Measurements from ENCODE around the gene P2RY14.

P2RY14 gene

DNA sequence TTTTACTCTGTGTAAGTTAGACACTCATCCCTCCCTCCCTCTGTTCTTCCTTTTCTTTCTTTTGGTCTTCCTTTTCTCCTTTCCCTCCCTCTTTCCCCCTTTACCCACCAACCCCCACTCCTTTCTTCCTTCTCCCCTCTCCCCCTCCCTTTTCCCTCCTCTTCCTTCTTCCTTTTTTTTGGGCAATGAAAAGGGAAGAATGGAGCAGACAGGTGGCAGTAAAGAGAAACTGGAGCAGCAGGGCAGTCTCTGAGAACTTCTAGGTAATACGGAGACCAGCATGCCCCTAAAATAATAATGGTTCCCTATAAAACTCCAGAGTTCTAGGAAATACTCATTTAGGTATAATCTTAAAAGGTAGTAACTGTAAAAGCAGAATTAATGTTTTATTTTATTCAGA is 63.9 kb downstream of the P2RY14 start:
- H3K27ac ChIP-seq (ENCODE audit: low read depth, low read length) = no peak overlapping the region
- peaks cover 12% of the 10 kb centered on the region for H3K4me1 ChIP-seq (ENCODE audit: insufficient read depth, low read length)
- no peak overlapping the region for H3K9ac ChIP-seq (ENCODE audit: low read depth, low read length)
- no peaks in the 10 kb centered on the region for H3K36me3 ChIP-seq (ENCODE audit: insufficient read depth, low read length)
- WGBS = 71% methylated on average over 1 of the region's 1 CpG
- H3K9me3 ChIP-seq (ENCODE audit: insufficient read depth, low read depth, low read length) = no peaks in the 10 kb centered on the region
- H3K4me3 ChIP-seq (ENCODE audit: low read length) = no peak overlapping the region
- H3K27me3 ChIP-seq (ENCODE audit: insufficient read depth, low read length) = no peaks in the 10 kb centered on the region

DNA sequence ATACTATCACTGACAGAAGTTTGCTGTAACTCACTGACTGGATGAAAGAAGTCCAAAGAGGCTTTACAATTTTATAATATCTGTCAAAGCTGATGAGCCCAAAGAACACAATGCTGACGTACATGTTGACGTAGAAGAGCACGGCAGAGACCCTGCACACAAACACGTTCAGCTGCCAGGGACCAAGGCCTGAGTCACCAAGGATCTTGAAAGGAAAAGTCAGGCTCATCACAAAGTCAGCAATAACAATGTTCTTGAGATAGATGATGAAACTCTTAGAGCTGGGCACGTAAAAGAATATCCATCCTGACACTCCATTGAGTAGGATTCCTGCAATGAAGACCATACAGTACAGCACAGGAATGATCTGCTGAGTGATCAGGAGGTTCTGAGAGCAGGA is 64.5 kb downstream of the P2RY14 start:
- H3K9ac ChIP-seq (ENCODE audit: low read depth, low read length) = no peak overlapping the region
- H3K27ac ChIP-seq (ENCODE audit: low read depth, low read length) = no peak overlapping the region
- H3K27me3 ChIP-seq (ENCODE audit: insufficient read depth, low read length) = no peaks in the 10 kb centered on the region
- no peaks in the 10 kb centered on the region for H3K9me3 ChIP-seq (ENCODE audit: insufficient read depth, low read depth, low read length)
- no peak overlapping the region for H3K4me3 ChIP-seq (ENCODE audit: low read length)
- H3K36me3 ChIP-seq (ENCODE audit: insufficient read depth, low read length) = no peaks in the 10 kb centered on the region
- 98% methylated on average over 5 of the region's 5 CpGs for WGBS
- peaks cover 12% of the 10 kb centered on the region for H3K4me1 ChIP-seq (ENCODE audit: insufficient read depth, low read length)

DNA sequence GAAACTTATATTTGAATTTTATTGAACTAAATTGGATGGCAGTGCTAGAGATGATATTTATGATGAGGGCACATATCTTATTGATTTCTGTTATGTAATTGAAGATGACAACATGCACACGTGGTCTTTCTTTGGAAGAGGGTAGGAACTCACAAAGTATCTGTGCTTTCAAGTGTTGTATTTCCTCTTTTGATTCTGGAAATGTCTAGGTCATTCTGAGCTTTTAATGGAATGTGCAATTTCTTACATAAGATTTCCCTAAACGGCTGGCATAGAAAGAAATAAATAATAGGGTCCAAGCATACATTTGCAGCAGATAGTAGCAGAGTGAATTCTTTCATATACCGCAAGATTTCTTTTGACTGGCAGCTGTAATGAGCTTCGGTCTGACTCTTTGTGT is 65.2 kb downstream of the P2RY14 start:
- H3K27ac ChIP-seq (ENCODE audit: low read depth, low read length) = no peak overlapping the region
- no peaks in the 10 kb centered on the region for H3K27me3 ChIP-seq (ENCODE audit: insufficient read depth, low read length)
- 94% methylated on average over 4 of the region's 4 CpGs for WGBS
- no peak overlapping the region for H3K9ac ChIP-seq (ENCODE audit: low read depth, low read length)
- no peaks in the 10 kb centered on the region for H3K9me3 ChIP-seq (ENCODE audit: insufficient read depth, low read depth, low read length)
- H3K4me3 ChIP-seq (ENCODE audit: low read length) = no peak overlapping the region
- H3K4me1 ChIP-seq (ENCODE audit: insufficient read depth, low read length) = peaks cover 12% of the 10 kb centered on the region
- no peaks in the 10 kb centered on the region for H3K36me3 ChIP-seq (ENCODE audit: insufficient read depth, low read length)

DNA sequence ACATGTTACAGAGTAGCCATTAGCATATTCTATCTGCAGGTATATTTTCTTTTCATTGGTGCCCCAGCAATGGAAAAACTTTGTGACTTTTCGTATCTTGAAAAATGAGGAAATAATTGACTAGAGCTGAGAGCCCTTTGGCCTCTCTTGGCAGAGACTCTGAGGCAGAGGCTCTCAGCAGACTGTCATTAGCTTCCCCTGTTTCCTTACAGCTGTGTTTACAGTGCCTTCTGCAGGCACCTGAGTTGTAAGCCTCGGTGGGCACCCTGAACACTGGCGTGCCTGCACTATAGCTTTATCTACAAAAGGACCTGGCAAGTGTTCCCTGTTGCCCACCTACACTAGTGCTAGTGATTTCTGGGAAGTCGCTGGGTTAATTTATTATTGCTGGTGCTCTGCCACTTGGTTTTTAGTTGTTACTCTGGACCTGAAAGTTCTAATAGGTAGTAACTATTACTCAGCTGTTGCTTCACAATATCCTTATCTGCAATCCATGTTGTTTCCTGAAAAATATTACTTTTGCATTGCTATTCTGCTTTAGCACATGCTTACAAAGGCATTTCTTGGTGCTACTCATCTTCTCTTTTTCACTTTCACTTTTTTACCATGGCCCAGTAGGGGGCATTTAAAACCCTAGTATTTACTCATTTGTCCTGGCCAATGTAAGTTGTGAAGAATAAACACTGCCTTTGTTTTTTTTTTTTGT is 67.5 kb downstream of the P2RY14 start:
- no peaks in the 10 kb centered on the region for H3K27me3 ChIP-seq (ENCODE audit: insufficient read depth, low read length)
- H3K9ac ChIP-seq (ENCODE audit: low read depth, low read length) = no peak overlapping the region
- H3K4me3 ChIP-seq (ENCODE audit: low read length) = no peak overlapping the region
- no peaks in the 10 kb centered on the region for H3K36me3 ChIP-seq (ENCODE audit: insufficient read depth, low read length)
- H3K27ac ChIP-seq (ENCODE audit: low read depth, low read length) = no peak overlapping the region
- no peaks in the 10 kb centered on the region for H3K9me3 ChIP-seq (ENCODE audit: insufficient read depth, low read depth, low read length)
- peaks cover 12% of the 10 kb centered on the region for H3K4me1 ChIP-seq (ENCODE audit: insufficient read depth, low read length)
- WGBS = 93% methylated on average over 4 of the region's 4 CpGs

DNA sequence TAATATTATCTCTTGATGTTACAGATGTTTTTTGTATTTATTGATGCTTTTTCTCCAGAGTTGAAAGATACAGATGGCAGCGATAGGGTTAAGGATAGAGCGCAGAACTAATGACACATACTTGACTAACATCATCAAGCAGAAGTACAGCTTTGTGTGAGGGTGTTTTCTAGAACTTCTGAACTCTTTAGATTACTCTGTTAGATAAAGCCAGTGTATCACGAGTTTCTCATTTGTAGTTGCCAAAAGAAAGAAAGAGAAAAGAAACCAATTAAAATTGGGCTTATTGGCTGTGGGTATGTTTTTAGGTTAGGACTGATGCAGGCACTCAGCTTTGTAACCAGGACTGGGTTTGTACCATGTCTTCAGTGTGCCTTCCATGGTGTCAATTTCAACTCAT is 68.7 kb downstream of the P2RY14 start:
- 100% methylated on average over 1 of the region's 3 CpGs for WGBS
- H3K27ac ChIP-seq (ENCODE audit: low read depth, low read length) = no peak overlapping the region
- no peaks in the 10 kb centered on the region for H3K36me3 ChIP-seq (ENCODE audit: insufficient read depth, low read length)
- no peaks in the 10 kb centered on the region for H3K27me3 ChIP-seq (ENCODE audit: insufficient read depth, low read length)
- H3K9me3 ChIP-seq (ENCODE audit: insufficient read depth, low read depth, low read length) = no peaks in the 10 kb centered on the region
- peaks cover 8% of the 10 kb centered on the region for H3K4me1 ChIP-seq (ENCODE audit: insufficient read depth, low read length)
- H3K9ac ChIP-seq (ENCODE audit: low read depth, low read length) = no peak overlapping the region
- no peak overlapping the region for H3K4me3 ChIP-seq (ENCODE audit: low read length)

DNA sequence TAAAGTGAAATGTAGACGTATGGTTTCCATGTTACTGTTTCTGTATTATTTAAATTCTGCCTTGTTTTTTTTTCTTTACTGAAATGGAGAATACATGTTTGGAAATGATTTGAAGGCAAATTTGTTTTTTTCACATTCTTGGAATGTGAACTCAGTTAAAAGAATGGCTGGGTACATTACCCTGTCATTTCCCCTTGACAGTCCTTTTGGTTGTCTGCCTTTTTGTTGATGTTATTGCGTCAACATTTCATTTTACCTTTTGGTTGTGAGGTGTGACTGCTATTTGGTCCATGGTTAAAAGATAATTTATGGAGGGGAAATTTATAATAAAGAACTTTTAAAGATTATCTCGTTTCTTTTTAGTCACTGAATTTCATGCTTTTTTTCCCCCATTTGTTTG is 72.1 kb downstream of the P2RY14 start:
- no peak overlapping the region for H3K4me3 ChIP-seq (ENCODE audit: low read length)
- H3K9ac ChIP-seq (ENCODE audit: low read depth, low read length) = no peak overlapping the region
- 90% methylated on average over 2 of the region's 3 CpGs for WGBS
- no peak overlapping the region for H3K27ac ChIP-seq (ENCODE audit: low read depth, low read length)
- peaks cover 5% of the 10 kb centered on the region for H3K4me1 ChIP-seq (ENCODE audit: insufficient read depth, low read length)
- H3K9me3 ChIP-seq (ENCODE audit: insufficient read depth, low read depth, low read length) = no peaks in the 10 kb centered on the region
- H3K27me3 ChIP-seq (ENCODE audit: insufficient read depth, low read length) = no peaks in the 10 kb centered on the region
- no peaks in the 10 kb centered on the region for H3K36me3 ChIP-seq (ENCODE audit: insufficient read depth, low read length)

- Histone ChIP-seq H3K9me3 (ENCODE audit: insufficient read depth, low read depth, low read length) (no peaks in the 10 kb centered on the region), H3K27me3 (ENCODE audit: insufficient read depth, low read length) (no peaks in the 10 kb centered on the region), H3K9ac (ENCODE audit: low read depth, low read length) (no peak overlapping the region), H3K27ac (ENCODE audit: low read depth, low read length) (no peak overlapping the region), H3K4me3 (ENCODE audit: low read length) (no peak overlapping the region), H3K4me1 (ENCODE audit: insufficient read depth, low read length) (no peaks in the 10 kb centered on the region), H3K36me3 (ENCODE audit: insufficient read depth, low read length) (no peaks in the 10 kb centered on the region)
- WGBS = 92% methylated on average over 6 of the region's 6 CpGs
Measured at GRCh38 chr3:151205482-151205881, 72.9 kb downstream of the P2RY14 start.

DNA sequence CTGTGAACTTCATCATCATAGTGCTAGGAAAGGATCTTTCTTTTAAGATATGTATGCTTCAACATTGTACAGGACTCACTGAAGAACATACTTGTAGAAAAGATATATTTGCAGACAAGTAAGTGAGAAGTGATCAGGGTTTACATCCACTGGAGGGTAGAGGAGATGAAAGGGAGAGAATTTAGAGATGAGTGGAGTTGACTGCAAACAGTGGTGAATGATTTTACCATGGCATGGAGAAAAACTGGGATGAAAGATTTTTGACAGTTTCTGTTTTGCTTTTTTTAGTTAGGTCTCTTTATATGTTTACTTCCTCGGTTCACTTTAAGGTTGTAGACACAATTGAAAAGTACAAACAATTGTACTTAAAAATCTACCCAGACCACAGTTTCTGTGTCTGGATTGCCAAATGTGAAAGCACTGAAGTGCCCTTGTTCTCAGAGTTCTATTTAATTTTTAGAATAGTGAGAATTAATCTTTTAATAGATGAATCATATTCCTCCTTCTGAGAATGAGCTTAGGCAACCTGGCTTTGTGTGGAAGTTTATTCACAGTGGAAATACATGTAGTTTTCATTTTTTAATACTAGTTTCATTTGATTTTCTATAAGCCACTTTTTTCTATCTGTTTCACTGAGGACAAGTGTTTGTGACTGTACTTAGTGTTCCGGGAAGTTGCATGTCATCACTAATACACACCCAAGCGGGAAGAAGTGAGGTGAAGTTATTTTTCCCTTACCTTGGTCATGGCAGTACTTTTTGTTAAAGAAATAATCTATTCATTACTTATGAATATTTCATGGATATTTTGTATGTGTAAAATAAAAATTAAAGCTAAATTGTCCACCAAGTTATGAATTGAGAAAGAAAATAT is 73.6 kb downstream of the P2RY14 start:
- WGBS = 100% methylated on average over 1 of the region's 3 CpGs
- no peaks in the 10 kb centered on the region for H3K9me3 ChIP-seq (ENCODE audit: insufficient read depth, low read depth, low read length)
- H3K27me3 ChIP-seq (ENCODE audit: insufficient read depth, low read length) = no peaks in the 10 kb centered on the region
- no peaks in the 10 kb centered on the region for H3K36me3 ChIP-seq (ENCODE audit: insufficient read depth, low read length)
- H3K9ac ChIP-seq (ENCODE audit: low read depth, low read length) = no peak overlapping the region
- no peaks in the 10 kb centered on the region for H3K4me1 ChIP-seq (ENCODE audit: insufficient read depth, low read length)
- H3K27ac ChIP-seq (ENCODE audit: low read depth, low read length) = no peak overlapping the region
- H3K4me3 ChIP-seq (ENCODE audit: low read length) = no peak overlapping the region

DNA sequence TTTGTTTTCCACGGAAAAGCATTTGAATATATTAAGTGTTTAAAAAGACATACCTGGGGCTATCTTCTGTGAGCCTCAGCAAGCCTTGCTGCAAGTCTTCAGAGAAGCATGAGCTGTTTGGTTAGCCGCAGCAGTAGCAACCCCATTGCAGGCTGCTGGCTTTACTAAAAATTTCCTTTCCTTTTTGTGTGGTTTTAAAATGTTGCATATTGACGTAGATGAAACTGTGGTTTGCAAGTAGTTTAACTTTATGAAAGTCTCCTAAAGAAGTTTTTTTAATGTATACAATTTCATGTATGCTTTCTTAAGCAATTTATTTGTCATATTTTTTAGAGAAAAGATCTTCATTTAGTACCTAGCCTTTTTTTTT is 75.3 kb downstream of the P2RY14 start, which contains the start of gene GPR171:
Gene GPR171, minus strand, starts transcription at position 166 of the 370 bp plus-strand sequence. CDS start 3,830 bp downstream, outside the sequence.
- H3K4me3 ChIP-seq (ENCODE audit: low read length) = no peak within 1 kb of the TSS
- no peaks in the 10 kb centered on the region for H3K4me1 ChIP-seq (ENCODE audit: insufficient read depth, low read length)
- 98% methylated on average over 2 of the region's 3 CpGs for WGBS
- H3K9me3 ChIP-seq (ENCODE audit: insufficient read depth, low read depth, low read length) = no peaks in the 10 kb centered on the region
- no peaks in the 10 kb centered on the region for H3K27me3 ChIP-seq (ENCODE audit: insufficient read depth, low read length)
- no peaks in the 10 kb centered on the region; the same call in 1 of the 2 replicates for H3K36me3 ChIP-seq (ENCODE audit: insufficient read depth, low read length)
- H3K27ac ChIP-seq (ENCODE audit: low read depth, low read length) = no peak within 1 kb of the TSS
- H3K9ac ChIP-seq (ENCODE audit: low read depth, low read length) = no peak within 1 kb of the TSS

DNA sequence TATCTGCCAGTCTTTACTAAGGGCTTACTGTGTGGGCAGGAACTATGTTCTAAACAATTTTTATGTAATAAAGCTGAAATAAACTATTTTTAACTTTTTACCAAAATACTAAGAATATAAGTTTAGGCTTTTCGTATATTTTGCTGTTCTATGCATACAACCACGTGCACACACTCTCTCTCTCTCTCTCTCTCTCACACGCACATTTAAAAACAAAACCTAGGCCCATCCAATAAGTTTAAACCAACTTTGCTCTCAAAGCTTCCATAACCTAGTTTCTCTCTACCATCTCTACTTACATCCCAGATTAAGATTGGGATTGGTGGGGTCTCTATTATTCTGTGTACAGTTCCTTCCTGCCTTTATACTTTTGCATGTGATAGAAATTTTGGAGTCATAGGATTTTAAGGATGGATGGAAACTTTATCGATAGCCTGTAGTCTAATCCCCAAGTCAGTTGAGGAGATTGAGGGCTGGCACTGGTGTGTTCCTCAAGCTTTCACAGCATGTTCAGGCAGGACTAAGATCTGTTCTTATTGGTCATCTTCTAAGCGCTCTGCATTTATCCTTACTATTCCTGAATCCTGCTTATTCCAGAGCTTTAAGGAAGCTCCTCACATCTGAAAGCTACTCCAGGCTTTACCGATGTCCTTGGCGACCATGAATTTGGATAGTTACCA is 77.2 kb downstream of the P2RY14 start:
- Histone ChIP-seq H3K4me1 (ENCODE audit: insufficient read depth, low read length) (no peaks in the 10 kb centered on the region), H3K9me3 (ENCODE audit: insufficient read depth, low read depth, low read length) (no peaks in the 10 kb centered on the region), H3K27ac (ENCODE audit: low read depth, low read length) (no peak overlapping the region), H3K9ac (ENCODE audit: low read depth, low read length) (no peak overlapping the region), H3K4me3 (ENCODE audit: low read length) (no peak overlapping the region), H3K27me3 (ENCODE audit: insufficient read depth, low read length) (no peaks in the 10 kb centered on the region), H3K36me3 (ENCODE audit: insufficient read depth, low read length) (no peaks in the 10 kb centered on the region; the same call in 1 of the 2 replicates)
- 96% methylated on average over 7 of the region's 7 CpGs for WGBS

GRCh38 chr3:151200586-151200985 is 77.8 kb downstream of the P2RY14 start:
- Histone ChIP-seq H3K9me3 (ENCODE audit: insufficient read depth, low read depth, low read length) (no peaks in the 10 kb centered on the region), H3K9ac (ENCODE audit: low read depth, low read length) (no peak overlapping the region), H3K36me3 (ENCODE audit: insufficient read depth, low read length) (no peaks in the 10 kb centered on the region; the same call in 1 of the 2 replicates), H3K27me3 (ENCODE audit: insufficient read depth, low read length) (no peaks in the 10 kb centered on the region), H3K4me3 (ENCODE audit: low read length) (no peak overlapping the region), H3K4me1 (ENCODE audit: insufficient read depth, low read length) (no peaks in the 10 kb centered on the region), H3K27ac (ENCODE audit: low read depth, low read length) (no peak overlapping the region)
- 92% methylated on average over 2 of the region's 2 CpGs for WGBS

All from HUES64 (cell line).